PC-9 (cell line): ENCODE results near the gene TNPO2. TPM values are rescaled to one million over a fixed set of nuclear protein-coding genes. Genes with fewer than 3 reads are reported as not detected.

Experiments used
- BruUV-seq: library from RNA; stranded (reverse); fragments of 400-500 nt; replicated peaks from 2 replicates; lab custom pipeline; 2021; lab: Mats Ljungman, UMichigan
- CTCF ChIA-PET: fragments of 300-600 bp; sonication (Branson Sonifier 250); formaldehyde crosslinking; loops from one replicate; lab custom pipeline; 2022; ENCODE audit warnings: antibody characterized with exemption; lab: Charles Lee
- POLR2A ChIA-PET: fragments of 300-600 bp; sonication (Branson Sonifier 250); formaldehyde crosslinking; loops from one replicate; lab custom pipeline; 2022; ENCODE audit warnings: antibody characterized with exemption; ENCODE audit not compliant: unreplicated experiment; lab: Charles Lee
- DNase-seq, 2 experiments: peaks; one replicate each; pipeline versions ENCODE4 v3.0.0 to v3.0.0-alpha.2; 2015 to 2022; ENCODE audit warnings: mixed read lengths in 1 of 2
- H2AFZ ChIP-seq: fragments of 200-600 bp; sonication (generic); 2 replicates; pipeline ENCODE4 v1.8.1; 2017; ENCODE audit warnings: antibody characterized with exemption
- H3F3A ChIP-seq: fragments of 200-600 bp; sonication (generic); 2 replicates; pipeline ENCODE4 v1.8.1; 2017; ENCODE audit warnings: antibody characterized with exemption, mild to moderate bottlenecking, low read depth; ENCODE audit not compliant: insufficient read depth
- H3K27ac ChIP-seq: fragments of 200-600 bp; sonication (generic); 2 replicates; pipeline ENCODE4 v1.6.1; 2016; ENCODE audit warnings: mixed run types
- H3K27me3 ChIP-seq: fragments of 200-600 bp; sonication (generic); 2 replicates; pipeline ENCODE4 v1.6.1; 2016; ENCODE audit warnings: low read depth, mixed run types; ENCODE audit not compliant: insufficient read depth
- H3K36me3 ChIP-seq: fragments of 200-600 bp; sonication (generic); 2 replicates; pipeline ENCODE4 v1.6.1; 2016; ENCODE audit warnings: low read depth, mixed run types
- H3K4me1 ChIP-seq: fragments of 200-600 bp; sonication (generic); replicated peaks from 2 replicates; pipeline ENCODE4 v1.6.1; 2016; ENCODE audit warnings: mixed run types; ENCODE audit not compliant: insufficient read depth
- H3K4me2 ChIP-seq: fragments of 200-600 bp; sonication (generic); 2 replicates; pipeline ENCODE4 v1.6.1; 2017; ENCODE audit warnings: mixed run types
- H3K4me3 ChIP-seq: fragments of 200-600 bp; sonication (generic); 2 replicates; pipeline ENCODE4 v1.6.1; 2016; ENCODE audit warnings: mixed run types
- H3K79me2 ChIP-seq: fragments of 200-600 bp; sonication (generic); 2 replicates; pipeline ENCODE4 v1.6.1; 2017; ENCODE audit warnings: low read depth, mixed run types
- H3K9me2 ChIP-seq: fragments of 200-600 bp; sonication (generic); 2 replicates; pipeline ENCODE4 v1.8.1; 2017; ENCODE audit warnings: mild to moderate bottlenecking; ENCODE audit not compliant: insufficient read depth
- H3K9me3 ChIP-seq: fragments of 200-600 bp; sonication (generic); 2 replicates; pipeline ENCODE4 v1.8.1; 2016; ENCODE audit warnings: low read depth; ENCODE audit not compliant: insufficient read depth
- H4K20me1 ChIP-seq: fragments of 200-600 bp; sonication (generic); 2 replicates; pipeline ENCODE4 v1.8.1; 2017; ENCODE audit not compliant: insufficient read depth
- EZH2 ChIP-seq: fragments of 200-600 bp; sonication (generic); IDR thresholded peaks from 2 replicates; pipeline ENCODE4 v1.8.0; 2017; ENCODE audit warnings: antibody characterized with exemption, low read depth
- intact Hi-C: fragments of 100-400 bp; cut with micrococcal nuclease; formaldehyde crosslinking; loops from one replicate; pipeline ENCODE4 v1.10.0; 2022; ENCODE audit not compliant: unreplicated experiment
- total RNA-seq: library from RNA; stranded (reverse); gene quantifications from 2 replicates; pipeline ENCODE4 v1.2.3, GENCODE V29; 2021
- TF ChIP-seq, protein P1 (sequence below): fragments of 200-600 bp; sonication (generic); conservative IDR thresholded peaks from 2 replicates; pipeline ENCODE4 v1.6.1; 2017; ENCODE audit warnings: mixed run types, antibody characterized with exemption, mild to moderate bottlenecking, moderate library complexity

The TNPO2 gene
- total RNA-seq, 1 experiment from 2014 or later, result 77.5 TPM

DNA sequence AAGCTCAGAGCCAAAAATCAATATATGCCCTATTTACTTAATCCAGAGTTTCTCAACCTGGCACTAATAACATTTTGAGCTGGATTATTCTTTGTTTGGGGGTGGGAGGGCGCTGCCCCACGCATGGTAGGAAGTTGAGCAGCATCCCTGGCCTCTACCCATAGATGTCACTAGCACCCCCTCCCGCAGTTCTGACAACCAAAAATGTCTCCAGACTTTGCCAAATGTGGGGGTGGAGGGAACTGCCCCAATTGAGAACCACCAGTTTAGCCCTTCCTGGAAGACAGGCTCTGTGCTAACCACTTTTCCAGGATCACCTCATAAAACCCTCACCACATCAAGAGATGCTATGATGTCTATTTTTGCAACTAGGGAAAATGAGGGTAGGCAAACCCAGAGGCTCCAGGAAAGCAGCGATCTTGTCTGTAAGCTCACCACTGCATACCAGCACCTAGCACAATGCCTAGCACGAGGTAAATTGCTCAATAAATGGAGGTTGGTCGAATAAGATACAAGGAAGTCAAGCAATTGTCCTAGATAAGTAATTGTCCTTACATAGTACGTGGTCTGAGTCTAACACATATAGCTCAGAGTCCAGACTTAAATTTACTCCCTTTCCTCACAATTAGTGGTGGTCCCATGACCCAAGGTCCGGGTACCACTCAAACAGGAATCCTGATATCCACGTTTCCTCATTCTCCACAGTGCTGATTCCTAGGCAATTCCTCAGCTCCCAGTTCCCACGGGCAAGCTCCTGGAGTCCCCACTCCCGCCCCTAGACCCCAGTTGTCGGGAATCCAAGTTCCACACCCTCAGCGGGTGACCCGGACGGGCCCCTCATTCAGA, 9.9 kb upstream of the TNPO2 start:
- BruUV-seq, result TSS peak; percentile 34
- CTCF ChIA-PET, result no interaction called here
- H3K27me3 ChIP-seq, result no peaks in the 10 kb centered on the region
- H3K9me2 ChIP-seq, result no peaks in the 10 kb centered on the region
- peak overlapping the region; percentile 64 for H3K27ac ChIP-seq
- peak overlapping the region; percentile 72 for H2AFZ ChIP-seq
- H3K9me3 ChIP-seq, result no peaks in the 10 kb centered on the region
- POLR2A ChIA-PET, result interaction anchor here (0.5 to 0.6 kb wide), 2 partner anchors 153 to 172 kb away, joined by 6 to 7 read pairs; no protein-coding TSS in a partner anchor
- H3K4me1 ChIP-seq, result peaks cover 29% of the 10 kb centered on the region
- peak overlapping the region; percentile 81 for H3K4me3 ChIP-seq
- peaks cover 59% of the 10 kb centered on the region for H3K79me2 ChIP-seq
- TF ChIP-seq, protein P1, sequence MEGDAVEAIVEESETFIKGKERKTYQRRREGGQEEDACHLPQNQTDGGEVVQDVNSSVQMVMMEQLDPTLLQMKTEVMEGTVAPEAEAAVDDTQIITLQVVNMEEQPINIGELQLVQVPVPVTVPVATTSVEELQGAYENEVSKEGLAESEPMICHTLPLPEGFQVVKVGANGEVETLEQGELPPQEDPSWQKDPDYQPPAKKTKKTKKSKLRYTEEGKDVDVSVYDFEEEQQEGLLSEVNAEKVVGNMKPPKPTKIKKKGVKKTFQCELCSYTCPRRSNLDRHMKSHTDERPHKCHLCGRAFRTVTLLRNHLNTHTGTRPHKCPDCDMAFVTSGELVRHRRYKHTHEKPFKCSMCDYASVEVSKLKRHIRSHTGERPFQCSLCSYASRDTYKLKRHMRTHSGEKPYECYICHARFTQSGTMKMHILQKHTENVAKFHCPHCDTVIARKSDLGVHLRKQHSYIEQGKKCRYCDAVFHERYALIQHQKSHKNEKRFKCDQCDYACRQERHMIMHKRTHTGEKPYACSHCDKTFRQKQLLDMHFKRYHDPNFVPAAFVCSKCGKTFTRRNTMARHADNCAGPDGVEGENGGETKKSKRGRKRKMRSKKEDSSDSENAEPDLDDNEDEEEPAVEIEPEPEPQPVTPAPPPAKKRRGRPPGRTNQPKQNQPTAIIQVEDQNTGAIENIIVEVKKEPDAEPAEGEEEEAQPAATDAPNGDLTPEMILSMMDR, result peak; percentile 60
- no peak for TF ChIP-seq EZH2
- 0 out of 2 replicates have a peak, but pooled peaks cover 16% of the 10 kb centered on the region for H3K36me3 ChIP-seq
- intact Hi-C loops, result loop anchor here (1.0 kb wide), 1 partner anchor 10 kb away; the partner anchor contains the start of gene TNPO2
- DNase-seq, result no peak
- peaks cover 56% of the 10 kb centered on the region for H3F3A ChIP-seq
- H3K4me2 ChIP-seq, result peak overlapping the region; percentile 95
- H4K20me1 ChIP-seq, result peaks cover 46% of the 10 kb centered on the region

DNA sequence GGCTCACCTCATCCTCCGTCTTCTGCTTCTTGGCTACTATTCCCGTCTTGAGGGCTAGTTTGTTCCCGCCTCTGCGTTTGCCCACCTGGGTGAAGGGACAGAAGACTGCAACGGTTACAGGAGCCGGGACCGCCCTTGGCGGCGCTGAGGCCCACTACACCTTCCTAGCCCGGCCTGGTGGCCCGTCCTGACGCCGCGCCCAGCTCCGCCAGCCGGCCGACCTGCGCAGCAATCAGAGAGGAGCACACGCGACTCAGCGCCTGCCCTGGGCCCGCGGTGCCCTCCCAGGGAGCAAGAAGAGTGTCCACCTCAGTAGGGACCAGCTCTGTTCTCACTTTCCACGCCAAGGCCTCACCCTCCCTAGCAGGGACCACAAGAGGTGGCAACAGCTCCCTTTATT, 7.6 kb upstream of the TNPO2 start:
- Histone ChIP-seq H3K4me2 (no peak overlapping the region), H3K4me3 (no peak overlapping the region), H4K20me1 (peaks cover 46% of the 10 kb centered on the region), H3K27me3 (no peaks in the 10 kb centered on the region), H3F3A (peaks cover 76% of the 10 kb centered on the region), H2AFZ (no peak overlapping the region), H3K36me3 (0 out of 2 replicates have a peak, but pooled peaks cover 16% of the 10 kb centered on the region), H3K9me2 (no peaks in the 10 kb centered on the region), H3K9me3 (no peaks in the 10 kb centered on the region), H3K79me2 (peaks cover 46% of the 10 kb centered on the region), H3K4me1 (peaks cover 22% of the 10 kb centered on the region), H3K27ac (no peak overlapping the region)
- ChIA-PET POLR2A (interaction anchor here (0.5 kb wide), 1 partner anchor 60 kb away, joined by 4 read pairs; the partner anchor contains the start of gene JUNB), CTCF (interaction anchor here (0.6 kb wide), 1 partner anchor 60 kb away, joined by 3 read pairs; no protein-coding TSS in a partner anchor)
- no peak for DNase-seq
- intact Hi-C loops, result no loop called here
- no TSS peak for BruUV-seq
- no peak for TF ChIP-seq EZH2
- TF ChIP-seq, protein P1, result no peak

GRCh38 chr19:12730064-12730463, 6.3 kb upstream of the TNPO2 start:
- ChIA-PET POLR2A (no interaction called here), CTCF (no interaction called here)
- Histone ChIP-seq H3K4me2 (no peak overlapping the region), H3K9me2 (no peaks in the 10 kb centered on the region), H3K27ac (no peak overlapping the region), H4K20me1 (peaks cover 46% of the 10 kb centered on the region), H3K9me3 (no peaks in the 10 kb centered on the region), H3K27me3 (no peaks in the 10 kb centered on the region), H3K36me3 (0 out of 2 replicates have a peak, but pooled peaks cover 16% of the 10 kb centered on the region), H3K4me1 (peaks cover 16% of the 10 kb centered on the region), H3K79me2 (peaks cover 46% of the 10 kb centered on the region), H3K4me3 (no peak overlapping the region), H2AFZ (no peak overlapping the region), H3F3A (peaks cover 79% of the 10 kb centered on the region)
- no peak for DNase-seq
- BruUV-seq, result no TSS peak
- TF ChIP-seq EZH2, result no peak
- TF ChIP-seq, protein P1, result no peak
- intact Hi-C loops, result no loop called here
